GM12864 (cell line): ENCODE measurements around the gene REV3L.

Experiments
- DNase-seq: peaks from one replicate; pipeline ENCODE4 v3.0.0-alpha.2; 2011; ENCODE audit warnings: low read depth
- H3K4me3 ChIP-seq: 2 replicates; pipeline ENCODE4 v1.5.1; 2011; ENCODE audit warnings: mild to moderate bottlenecking, low read depth, low read length, control low read depth
- TF ChIP-seq, protein P1 (sequence below): IDR thresholded peaks from 2 replicates; pipeline ENCODE4 v1.5.1; 2011; ENCODE audit warnings: low read depth, mild to moderate bottlenecking, moderate library complexity, low read length, control low read depth, inconsistent platforms; ENCODE audit errors: missing control alignments

REV3L gene

GRCh38 chr6:111449129-111449528 is 33.9 kb downstream of the REV3L start:
- no peak overlapping the region for H3K4me3 ChIP-seq

DNA sequence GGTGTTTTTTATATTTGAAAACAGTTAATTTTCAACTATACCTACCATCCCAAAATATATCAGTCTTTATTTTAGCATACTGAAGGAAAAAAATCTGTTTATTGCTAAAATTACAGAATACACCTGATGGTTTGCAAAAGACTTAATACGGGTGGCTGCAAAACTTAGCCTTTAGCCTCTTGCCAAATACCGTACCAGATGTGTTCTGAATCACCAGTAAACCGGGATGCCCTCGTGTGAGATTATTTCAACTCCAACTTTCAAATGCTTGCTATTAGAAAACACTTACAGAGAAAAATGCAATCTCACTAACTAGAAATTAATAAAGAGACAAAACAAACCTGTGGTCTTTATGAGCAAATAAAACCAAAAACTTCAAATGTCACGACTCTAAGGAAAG is 36.0 kb downstream of the REV3L start:
- H3K4me3 ChIP-seq = no peak overlapping the region
- TF ChIP-seq, protein P1, sequence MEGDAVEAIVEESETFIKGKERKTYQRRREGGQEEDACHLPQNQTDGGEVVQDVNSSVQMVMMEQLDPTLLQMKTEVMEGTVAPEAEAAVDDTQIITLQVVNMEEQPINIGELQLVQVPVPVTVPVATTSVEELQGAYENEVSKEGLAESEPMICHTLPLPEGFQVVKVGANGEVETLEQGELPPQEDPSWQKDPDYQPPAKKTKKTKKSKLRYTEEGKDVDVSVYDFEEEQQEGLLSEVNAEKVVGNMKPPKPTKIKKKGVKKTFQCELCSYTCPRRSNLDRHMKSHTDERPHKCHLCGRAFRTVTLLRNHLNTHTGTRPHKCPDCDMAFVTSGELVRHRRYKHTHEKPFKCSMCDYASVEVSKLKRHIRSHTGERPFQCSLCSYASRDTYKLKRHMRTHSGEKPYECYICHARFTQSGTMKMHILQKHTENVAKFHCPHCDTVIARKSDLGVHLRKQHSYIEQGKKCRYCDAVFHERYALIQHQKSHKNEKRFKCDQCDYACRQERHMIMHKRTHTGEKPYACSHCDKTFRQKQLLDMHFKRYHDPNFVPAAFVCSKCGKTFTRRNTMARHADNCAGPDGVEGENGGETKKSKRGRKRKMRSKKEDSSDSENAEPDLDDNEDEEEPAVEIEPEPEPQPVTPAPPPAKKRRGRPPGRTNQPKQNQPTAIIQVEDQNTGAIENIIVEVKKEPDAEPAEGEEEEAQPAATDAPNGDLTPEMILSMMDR = no peak
- no peak for DNase-seq

More at GRCh38 chr6:111449129-111449528, 33.9 kb downstream of the REV3L start:
- DNase-seq = no peak
- TF ChIP-seq, protein P1 = no peak

DNA sequence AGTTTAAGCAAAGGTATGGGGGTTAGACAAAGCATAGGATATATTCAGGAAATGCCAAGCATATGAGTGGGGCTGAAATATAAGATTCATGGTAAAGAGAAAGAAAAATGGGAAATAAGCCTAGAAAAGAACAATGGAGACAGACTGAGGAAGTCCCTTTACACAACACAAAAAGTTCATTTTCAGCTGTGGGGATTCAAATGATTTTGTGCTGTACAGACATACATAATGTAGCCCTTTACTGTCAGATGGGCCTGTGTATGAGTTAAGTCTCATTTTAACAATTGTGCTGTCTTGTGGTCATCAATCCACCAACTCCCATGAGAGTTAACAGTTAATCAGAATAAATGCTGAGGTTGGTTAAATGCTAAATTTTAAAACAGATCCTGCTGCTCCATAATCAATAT is 37.2 kb downstream of the REV3L start:
- H3K4me3 ChIP-seq = no peak overlapping the region
- TF ChIP-seq, protein P1 = no peak
- DNase-seq = no peak

GRCh38 chr6:111444794-111445193 is 38.2 kb downstream of the REV3L start:
- TF ChIP-seq, protein P1 = no peak
- no peak overlapping the region for H3K4me3 ChIP-seq
- DNase-seq = no peak

- TF ChIP-seq, protein P1 = no peak
- H3K4me3 ChIP-seq = no peak overlapping the region
- DNase-seq = no peak
Observed at GRCh38 chr6:111441678-111442243, 41.3 kb downstream of the REV3L start.

DNA sequence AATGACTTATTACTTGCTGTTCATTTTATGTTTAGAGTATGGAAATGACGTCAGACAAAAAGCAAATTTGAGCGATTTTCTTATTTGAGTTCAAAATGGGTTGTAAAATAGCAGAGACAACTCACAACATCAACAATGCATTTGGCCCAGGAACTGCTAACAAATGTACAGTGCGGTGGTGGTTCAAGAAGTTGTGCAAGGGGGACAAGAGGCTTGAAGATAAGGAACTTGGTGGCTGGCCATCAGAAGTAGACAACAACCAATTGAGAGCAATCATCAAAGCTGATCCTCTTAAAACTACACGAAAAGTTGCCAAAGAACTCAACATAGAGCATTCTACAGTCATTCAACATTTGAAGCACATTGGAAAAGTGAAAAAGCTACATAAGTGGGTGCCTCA is 43.8 kb downstream of the REV3L start:
- DNase-seq = no peak
- H3K4me3 ChIP-seq = no peak overlapping the region
- TF ChIP-seq, protein P1 = no peak

- H3K4me3 ChIP-seq = no peak overlapping the region
- no peak for DNase-seq
- TF ChIP-seq, protein P1 = no peak
Observed at GRCh38 chr6:111437573-111437972, 45.4 kb downstream of the REV3L start.
